Measurements from ENCODE around the gene LIMA1.

Gene LIMA1

GRCh38 chr12:50132505-50133135 lies 150.7 kb downstream of the LIMA1 start:
- no peak overlapping the region for H3K27ac ChIP-seq
- DNase-seq (ENCODE audit: low spot score): no peak
- TF ChIP-seq, protein P1, sequence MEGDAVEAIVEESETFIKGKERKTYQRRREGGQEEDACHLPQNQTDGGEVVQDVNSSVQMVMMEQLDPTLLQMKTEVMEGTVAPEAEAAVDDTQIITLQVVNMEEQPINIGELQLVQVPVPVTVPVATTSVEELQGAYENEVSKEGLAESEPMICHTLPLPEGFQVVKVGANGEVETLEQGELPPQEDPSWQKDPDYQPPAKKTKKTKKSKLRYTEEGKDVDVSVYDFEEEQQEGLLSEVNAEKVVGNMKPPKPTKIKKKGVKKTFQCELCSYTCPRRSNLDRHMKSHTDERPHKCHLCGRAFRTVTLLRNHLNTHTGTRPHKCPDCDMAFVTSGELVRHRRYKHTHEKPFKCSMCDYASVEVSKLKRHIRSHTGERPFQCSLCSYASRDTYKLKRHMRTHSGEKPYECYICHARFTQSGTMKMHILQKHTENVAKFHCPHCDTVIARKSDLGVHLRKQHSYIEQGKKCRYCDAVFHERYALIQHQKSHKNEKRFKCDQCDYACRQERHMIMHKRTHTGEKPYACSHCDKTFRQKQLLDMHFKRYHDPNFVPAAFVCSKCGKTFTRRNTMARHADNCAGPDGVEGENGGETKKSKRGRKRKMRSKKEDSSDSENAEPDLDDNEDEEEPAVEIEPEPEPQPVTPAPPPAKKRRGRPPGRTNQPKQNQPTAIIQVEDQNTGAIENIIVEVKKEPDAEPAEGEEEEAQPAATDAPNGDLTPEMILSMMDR (IDR thresholded peaks at IDR 0.05): no peak

DNA sequence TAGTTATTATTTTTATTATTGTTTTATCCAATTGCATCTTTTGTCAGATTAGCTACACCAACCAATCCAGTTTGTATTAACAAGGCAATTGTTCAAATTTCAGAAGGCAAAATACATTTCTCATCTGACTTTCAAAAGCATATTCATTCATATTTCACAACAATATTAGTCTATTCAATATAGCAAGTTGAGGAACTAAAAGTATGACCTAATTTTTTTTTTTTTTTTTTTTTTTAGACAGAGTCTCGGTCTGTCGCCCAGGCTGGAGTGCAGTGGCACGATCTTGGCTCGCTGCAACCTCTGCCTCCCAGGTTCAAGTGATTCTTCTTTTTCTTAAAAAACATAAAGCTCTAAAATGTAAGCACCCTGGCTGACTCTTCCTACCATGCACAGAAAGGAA lies 154.0 kb downstream of the LIMA1 start:
- TF ChIP-seq, protein P1 (IDR thresholded peaks at IDR 0.05): no peak
- H3K27ac ChIP-seq: no peak overlapping the region
- H3K4me3 ChIP-seq: no peak overlapping the region
- no peak for DNase-seq (ENCODE audit: low spot score)

More at GRCh38 chr12:50132505-50133135, 150.7 kb downstream of the LIMA1 start:
- H3K4me3 ChIP-seq: no peak overlapping the region

GRCh38 chr12:50127546-50127945 lies 155.8 kb downstream of the LIMA1 start:
- TF ChIP-seq, protein P1 (IDR thresholded peaks at IDR 0.05): no peak
- no peak for DNase-seq (ENCODE audit: low spot score)

More at GRCh38 chr12:50127546-50127945, 155.8 kb downstream of the LIMA1 start:
- no peak overlapping the region for H3K27ac ChIP-seq
- H3K4me3 ChIP-seq: no peak overlapping the region

All from coronary artery (tissue), 2 donors.